HEK293 (cell line): Measurements from ENCODE around the gene SRRM1.

ENCODE experiments used
- BCL11B ChIP-seq: fragments of 450-650 bp; formaldehyde crosslinking; IDR thresholded peaks from 2 replicates; pipeline ENCODE4 v1.5.1; 2016; ENCODE audit warnings: low read depth, missing biosample characterization, missing genetic modification characterization
- BCL6B ChIP-seq: fragments of 450-650 bp; formaldehyde crosslinking; IDR thresholded peaks from 2 replicates; pipeline ENCODE4 v1.5.1; 2017; ENCODE audit warnings: missing biosample characterization, missing genetic modification characterization
- ELK4 ChIP-seq: IDR thresholded peaks from 2 replicates; pipeline ENCODE4 v1.6.1; 2011; ENCODE audit warnings: mild to moderate bottlenecking, low read depth, low read length, borderline replicate concordance
- GLI2 ChIP-seq: fragments of 450-650 bp; formaldehyde crosslinking; IDR thresholded peaks from 2 replicates; pipeline ENCODE4; 2017; ENCODE audit warnings: missing biosample characterization, missing genetic modification characterization, low read depth, borderline replicate concordance
- HIC1 ChIP-seq: fragments of 450-650 bp; formaldehyde crosslinking; IDR thresholded peaks from 2 replicates; pipeline ENCODE4 v1.5.1; 2016; ENCODE audit warnings: missing biosample characterization, missing genetic modification characterization
- KLF9 ChIP-seq: fragments of 450-650 bp; formaldehyde crosslinking; IDR thresholded peaks from 2 replicates; pipeline ENCODE4 v1.5.1; 2016; ENCODE audit warnings: missing biosample characterization, missing genetic modification characterization, low read depth
- SP3 ChIP-seq: fragments of 450-650 bp; formaldehyde crosslinking; IDR thresholded peaks from 2 replicates; pipeline ENCODE4 v1.5.1; 2016; ENCODE audit warnings: missing biosample characterization, missing genetic modification characterization
- TRIM28 ChIP-seq: IDR thresholded peaks from 2 replicates; pipeline ENCODE4 v1.6.1; 2011; ENCODE audit warnings: low read length, control low read depth, borderline replicate concordance
- ZBTB6 ChIP-seq: fragments of 450-650 bp; formaldehyde crosslinking; IDR thresholded peaks from 2 replicates; pipeline ENCODE4 v1.5.1; 2017; ENCODE audit warnings: missing biosample characterization, missing genetic modification characterization
- ZBTB7A ChIP-seq: fragments of 450-650 bp; formaldehyde crosslinking; IDR thresholded peaks from 2 replicates; pipeline ENCODE4 v1.5.1; 2016; ENCODE audit warnings: low read depth, missing biosample characterization, missing genetic modification characterization
- ZFP37 ChIP-seq: fragments of 450-650 bp; formaldehyde crosslinking; IDR thresholded peaks from 2 replicates; pipeline ENCODE4 v1.5.1; 2016; ENCODE audit warnings: missing biosample characterization, missing genetic modification characterization
- ZFP69B ChIP-seq: fragments of 450-650 bp; formaldehyde crosslinking; IDR thresholded peaks from 2 replicates; pipeline ENCODE4 v1.5.1; 2016; ENCODE audit warnings: missing biosample characterization, missing genetic modification characterization
- ZNF10 ChIP-seq: fragments of 450-650 bp; formaldehyde crosslinking; IDR thresholded peaks from 2 replicates; pipeline ENCODE4 v1.5.1; 2017; ENCODE audit warnings: missing biosample characterization, missing genetic modification characterization
- ZNF114 ChIP-seq: fragments of 450-650 bp; formaldehyde crosslinking; IDR thresholded peaks from 2 replicates; pipeline ENCODE4 v1.5.0; 2017; ENCODE audit warnings: missing biosample characterization, missing genetic modification characterization
- ZNF138 ChIP-seq: fragments of 450-650 bp; formaldehyde crosslinking; IDR thresholded peaks from 2 replicates; pipeline ENCODE4 v1.5.1; 2016; ENCODE audit warnings: missing biosample characterization, missing genetic modification characterization, borderline replicate concordance
- ZNF184 ChIP-seq: fragments of 450-650 bp; IDR thresholded peaks from 2 replicates; pipeline ENCODE4 v1.5.1; 2018; ENCODE audit warnings: missing biosample characterization, mild to moderate bottlenecking, missing genetic modification characterization
- ZNF2 ChIP-seq: fragments of 450-650 bp; formaldehyde crosslinking; IDR thresholded peaks from 2 replicates; pipeline ENCODE4 v1.5.1; 2016; ENCODE audit warnings: missing biosample characterization, missing genetic modification characterization
- ZNF280D ChIP-seq: fragments of 450-650 bp; formaldehyde crosslinking; IDR thresholded peaks from 2 replicates; pipeline ENCODE4 v1.5.1; 2016; ENCODE audit warnings: missing biosample characterization, missing genetic modification characterization
- ZNF324 ChIP-seq: fragments of 450-650 bp; formaldehyde crosslinking; IDR thresholded peaks from 2 replicates; pipeline ENCODE4 v1.5.1; 2016; ENCODE audit warnings: missing biosample characterization, missing genetic modification characterization
- ZNF354C ChIP-seq: fragments of 450-650 bp; formaldehyde crosslinking; IDR thresholded peaks from 2 replicates; pipeline ENCODE4 v1.5.1; 2016; ENCODE audit warnings: missing biosample characterization, missing genetic modification characterization, low read depth, borderline replicate concordance
- ZNF366 ChIP-seq: fragments of 450-650 bp; formaldehyde crosslinking; conservative IDR thresholded peaks from 2 replicates; pipeline ENCODE4 v1.5.1; 2016; ENCODE audit warnings: missing biosample characterization, missing genetic modification characterization
- ZNF394 ChIP-seq: fragments of 450-650 bp; formaldehyde crosslinking; IDR thresholded peaks from 2 replicates; pipeline ENCODE4 v1.5.1; 2016; ENCODE audit warnings: missing biosample characterization, missing genetic modification characterization, mild to moderate bottlenecking, moderate library complexity, borderline replicate concordance
- ZNF488 ChIP-seq: fragments of 450-650 bp; formaldehyde crosslinking; IDR thresholded peaks from 2 replicates; pipeline ENCODE4 v1.5.1; 2016; ENCODE audit warnings: missing biosample characterization, missing genetic modification characterization
- ZNF555 ChIP-seq: fragments of 450-650 bp; formaldehyde crosslinking; conservative IDR thresholded peaks from 2 replicates; pipeline ENCODE4 v1.5.1; 2017; ENCODE audit warnings: missing biosample characterization, mild to moderate bottlenecking, missing genetic modification characterization, inconsistent platforms
- ZNF629 ChIP-seq: fragments of 450-650 bp; formaldehyde crosslinking; IDR thresholded peaks from 2 replicates; pipeline ENCODE4 v1.5.1; 2017; ENCODE audit warnings: missing biosample characterization, missing genetic modification characterization
- ZNF677 ChIP-seq: fragments of 450-650 bp; IDR thresholded peaks from 2 replicates; pipeline ENCODE4 v1.5.0; 2018; ENCODE audit warnings: missing biosample characterization, mild to moderate bottlenecking, missing genetic modification characterization, moderate library complexity
- ZNF785 ChIP-seq: fragments of 450-650 bp; formaldehyde crosslinking; IDR thresholded peaks from 2 replicates; pipeline ENCODE4 v1.5.1; 2016; ENCODE audit warnings: missing biosample characterization, missing genetic modification characterization
- ZNF830 ChIP-seq: fragments of 450-650 bp; IDR thresholded peaks from 2 replicates; pipeline ENCODE4 v1.5.0; 2018; ENCODE audit warnings: missing biosample characterization, missing genetic modification characterization, low read depth, mild to moderate bottlenecking, moderate library complexity
- ZNF837 ChIP-seq: fragments of 450-650 bp; formaldehyde crosslinking; IDR thresholded peaks from 2 replicates; pipeline ENCODE4 v1.5.1; 2016; ENCODE audit warnings: missing biosample characterization, missing genetic modification characterization
- ZSCAN30 ChIP-seq: fragments of 450-650 bp; IDR thresholded peaks from 2 replicates; pipeline ENCODE4 v1.5.1; 2018; ENCODE audit warnings: missing biosample characterization, mild to moderate bottlenecking, missing genetic modification characterization, moderate library complexity

SRRM1 gene

GRCh38 chr1:24643363-24644099 is 429 bp downstream of the SRRM1 start (continued):
- TF ChIP-seq ZNF837 (no peak), ZNF394 (tag by site-specific recombination) (peak; percentile 56; the same call in 1 of the 2 replicates), BCL11B (no peak), ZBTB6 (tag by site-specific recombination) (no peak), ZNF366 (tag by site-specific recombination) (no peak), ZFP37 (tag by site-specific recombination) (no peak), ZNF2 (no peak), HIC1 (tag by site-specific recombination) (no peak), ZNF184 (no peak), ZBTB7A (no peak), ZNF629 (tag by site-specific recombination) (no peak), ZNF354C (tag by site-specific recombination) (no peak), ZNF677 (tag by site-specific recombination) (no peak), BCL6B (tag by site-specific recombination) (no peak), TRIM28 (no peak), ZNF785 (tag by site-specific recombination) (no peak), KLF9 (tag by site-specific recombination) (no peak), ZNF280D (tag by site-specific recombination) (no peak), ZNF10 (no peak), ZNF324 (tag by site-specific recombination) (peak; percentile 21; the same call in 1 of the 2 replicates), ZNF555 (no peak), ZSCAN30 (tag by site-specific recombination) (no peak), ELK4 (no peak), ZNF830 (tag by site-specific recombination) (no peak), ZFP69B (no peak), ZNF488 (tag by site-specific recombination) (no peak), SP3 (tag by site-specific recombination) (no peak), ZNF114 (tag by site-specific recombination) (no peak), ZNF138 (tag by site-specific recombination) (no peak), GLI2 (tag by site-specific recombination) (no peak)
